Pancreas (tissue), 10 donors: ENCODE data around the gene ZNF544. TPM values are rescaled to one million over a fixed set of nuclear protein-coding genes. Genes with fewer than 3 reads are reported as not detected.
A peak's percentile ranks its signal among the peaks of the same experiment; 100 is the strongest.

Experiments used
- ATAC-seq, 4 donors: fragments of 200-7000 bp; cut with Tn5 transposase; one replicate each; pipeline versions ENCODE4 v1.8.0 to v1.9.1; 2020; ENCODE audit warnings: mild to moderate bottlenecking in 4 of 4, moderate library complexity in 4 of 4
- DNase-seq, 6 donors: peaks; one replicate each; pipeline ENCODE4 v3.0.0-alpha.2; 2020
- FAIRE-seq: peaks from 2 replicates; lab custom pipeline; 2012; peaks lifted over from hg19 to GRCh38; lab: Jason Lieb, UNC
- H3K27ac ChIP-seq, 4 donors: fragments of 200-600 bp; sonication (generic); 1 replicate in 3 of 4; 2 replicates in 1 of 4; pipeline versions ENCODE4 v1.5.0 to v1.8.0; 2020
- H3K27me3 ChIP-seq, 4 donors: fragments of 200-600 bp; one replicate each; pipeline ENCODE4 v1.8.0; 2021
- H3K36me3 ChIP-seq, 3 donors: fragments of 200-600 bp; sonication (generic) in 1 of 3; one replicate each; pipeline versions ENCODE4 v1.5.0 to v1.8.0; 2020 to 2021
- H3K4me1 ChIP-seq, 3 donors: fragments of 200-600 bp; one replicate each; pipeline ENCODE4 v1.8.0; 2021
- H3K4me3 ChIP-seq, 4 donors: fragments of 200-600 bp; sonication (generic) in 2 of 4; one replicate each; pipeline versions ENCODE4 v1.5.0 to v1.8.0; 2020 to 2021
- H3K9me3 ChIP-seq, 4 donors: fragments of 200-600 bp; one replicate each; pipeline ENCODE4 v1.8.0; 2021
- WGBS, 2 donors: extraction: QIAGEN DNeasy Blood & Tissue Kit; methylation state at CpG; one replicate each; pipeline ENCODE4 v1.1.7; 2013; 5-methylcytosine and 5-hydroxymethylcytosine counted together
- intact Hi-C, 3 donors: fragments of 100-400 bp; cut with DNase I; formaldehyde crosslinking; loops; one replicate each; pipeline versions ENCODE4 v1.11.1 to v1.14.2; 2022
- polyA plus RNA-seq, 2 donors: library from polyadenylated mRNA; stranded (reverse); fragments of 200-250 nt; gene quantifications; one replicate each; pipeline ENCODE4 v1.2.3, GENCODE V29; 2013
- total RNA-seq, 6 donors: library from RNA; stranded (reverse); fragmentation: NEBNext Ultra II Directional in 4 of 6; extraction: Animal tissue kit (Norgen Biotek cat#: 25700) in 4 of 6; gene quantifications; one replicate each; pipeline versions ENCODE4 v1.2.1 to v1.2.4, GENCODE V29; 2021 to 2023
- TF ChIP-seq, protein P1 (sequence below), 4 donors: fragments of 200-600 bp; sonication (generic) in 3 of 4; IDR thresholded peaks; one replicate each; pipeline versions ENCODE4 v1.5.0 to v1.8.0; 2021; ENCODE audit warnings: antibody characterized with exemption in 4 of 4
- donor health status: healthy with polysubstance abuse.
- donor health status: DM: no; HTN: no; CAD: no; lungs with moderate emphysema.
- donor health status: DM: no; HTN: no; CAD: no.
- donor health status: control.
- donor health status: control.
- donor health status: Bipolar disorder and iron deficiency.
- donor health status: DM: yes; HTN: yes; CAD: no.
- donor health status: DM: no; HTN: no; CAD: no.
- donor health status: DM: no; HTN: no; CAD: no.
- donor health status: DM: yes; HTN: yes; CAD: no.

Gene ZNF544
- total and polyA plus RNA-seq, 8 donors, result 6.5 to 15.8 (median 9.7) TPM

DNA sequence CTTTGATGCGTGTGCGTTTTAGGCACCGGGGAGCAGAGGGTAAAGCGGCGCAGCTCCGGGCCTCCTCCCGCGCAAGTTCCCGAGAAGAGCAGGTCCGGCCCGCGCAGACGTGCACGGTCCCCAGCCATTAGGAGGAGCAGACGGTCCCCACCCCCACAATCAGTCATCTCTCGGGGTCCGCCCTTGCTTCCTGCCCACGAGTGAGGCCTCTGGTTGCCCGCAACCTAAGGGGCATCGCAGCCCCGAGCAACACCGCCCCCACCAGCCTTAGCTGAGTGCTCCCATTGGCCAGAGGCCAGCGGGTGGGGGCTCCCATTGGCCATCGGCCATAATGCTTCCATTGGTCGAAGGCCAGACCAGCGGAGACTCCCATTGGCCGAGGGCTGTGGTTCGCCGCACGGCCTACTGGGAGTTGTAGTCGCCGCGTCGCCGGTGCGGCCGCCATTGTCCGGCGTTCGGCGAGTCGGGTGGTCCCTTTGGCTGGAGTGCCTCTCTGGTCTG, 49.9 kb downstream of the ZNF544 start, which contains the start of gene ZNF8:
Gene ZNF8 (plus strand): TSS at position 415 of the 501 bp plus-strand sequence. CDS start 127 bp downstream, outside the sequence.
- Histone ChIP-seq H3K27me3 (no peaks in the 10 kb centered on the region), H3K4me1 (peaks cover 0 to 10% (median 6%) of the 10 kb centered on the region in 3 donors), H3K4me3 (peak within 1 kb of the TSS; percentile 59 to 97 (median 84)), H3K27ac (peak within 1 kb of the TSS; percentile 48 to 77 (median 64)), H3K36me3 (no peaks in the 10 kb centered on the region), H3K9me3 (no peaks in the 10 kb centered on the region)
- TF ChIP-seq, protein P1, sequence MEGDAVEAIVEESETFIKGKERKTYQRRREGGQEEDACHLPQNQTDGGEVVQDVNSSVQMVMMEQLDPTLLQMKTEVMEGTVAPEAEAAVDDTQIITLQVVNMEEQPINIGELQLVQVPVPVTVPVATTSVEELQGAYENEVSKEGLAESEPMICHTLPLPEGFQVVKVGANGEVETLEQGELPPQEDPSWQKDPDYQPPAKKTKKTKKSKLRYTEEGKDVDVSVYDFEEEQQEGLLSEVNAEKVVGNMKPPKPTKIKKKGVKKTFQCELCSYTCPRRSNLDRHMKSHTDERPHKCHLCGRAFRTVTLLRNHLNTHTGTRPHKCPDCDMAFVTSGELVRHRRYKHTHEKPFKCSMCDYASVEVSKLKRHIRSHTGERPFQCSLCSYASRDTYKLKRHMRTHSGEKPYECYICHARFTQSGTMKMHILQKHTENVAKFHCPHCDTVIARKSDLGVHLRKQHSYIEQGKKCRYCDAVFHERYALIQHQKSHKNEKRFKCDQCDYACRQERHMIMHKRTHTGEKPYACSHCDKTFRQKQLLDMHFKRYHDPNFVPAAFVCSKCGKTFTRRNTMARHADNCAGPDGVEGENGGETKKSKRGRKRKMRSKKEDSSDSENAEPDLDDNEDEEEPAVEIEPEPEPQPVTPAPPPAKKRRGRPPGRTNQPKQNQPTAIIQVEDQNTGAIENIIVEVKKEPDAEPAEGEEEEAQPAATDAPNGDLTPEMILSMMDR (IDR thresholded peaks at IDR 0.05), result no peak
- DNase-seq, result peak; percentile 94 to 98 (median 97)
- WGBS, 2 donors, result 0% methylated on average over 36 to 42 of the region's 42 CpGs
- intact Hi-C loops, result no loop called here
- FAIRE-seq, result peak; percentile 90
- peak; percentile 95 to 98 (median 96) for ATAC-seq

DNA sequence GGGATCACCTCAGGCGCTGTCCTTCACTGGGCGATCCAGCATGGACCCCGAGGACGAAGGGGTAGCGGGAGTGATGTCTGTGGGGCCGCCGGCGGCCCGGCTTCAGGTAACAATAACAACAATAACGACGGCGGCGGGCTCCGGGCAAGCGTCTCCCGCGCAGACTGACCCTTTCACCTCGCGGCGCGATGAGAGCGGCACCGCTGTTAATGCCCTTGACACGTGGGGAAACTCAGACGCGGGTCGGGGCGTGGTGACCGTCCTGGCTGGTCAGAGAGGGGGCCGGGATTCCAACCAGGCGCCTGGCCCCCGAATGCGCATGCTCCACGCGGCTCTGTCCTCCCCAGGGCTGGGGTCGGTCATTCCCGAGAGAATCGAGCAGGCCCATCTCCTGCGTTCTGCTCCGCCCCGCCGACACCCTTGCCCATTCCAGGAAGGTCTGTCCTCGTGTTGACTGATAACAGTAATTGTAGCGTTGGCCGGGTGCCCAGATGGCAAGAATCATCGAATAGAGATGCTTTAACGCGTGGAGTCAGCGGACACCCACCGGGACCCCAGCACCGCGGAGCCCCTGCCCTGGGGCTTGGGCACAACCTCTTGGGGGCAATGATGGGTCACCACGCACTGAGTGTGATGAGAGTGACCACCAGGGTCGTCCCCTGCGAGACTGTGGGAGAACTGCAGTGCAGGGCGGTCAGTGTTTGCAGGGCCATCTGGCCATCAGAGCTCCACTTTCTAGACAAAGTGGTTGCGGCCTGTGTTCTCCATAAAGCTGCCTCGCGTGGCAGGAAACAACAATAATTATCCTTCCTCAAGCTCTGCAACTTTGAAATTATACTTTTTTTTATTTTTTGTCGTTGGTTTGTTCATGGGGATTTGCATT, 50.6 kb downstream of the ZNF544 start:
- TF ChIP-seq, protein P1 (IDR thresholded peaks at IDR 0.05), result no peak
- peak; percentile 42 to 62 (median 54) for ATAC-seq
- FAIRE-seq, result no peak
- Histone ChIP-seq H3K4me3 (peak overlapping the region; percentile 59 to 97 (median 84)), H3K4me1 (peaks cover 0 to 10% (median 6%) of the 10 kb centered on the region in 3 donors), H3K9me3 (no peaks in the 10 kb centered on the region), H3K27me3 (no peaks in the 10 kb centered on the region), H3K27ac (peak overlapping the region; percentile 48 to 77 (median 64)), H3K36me3 (no peaks in the 10 kb centered on the region)
- intact Hi-C loops, result no loop called here
- WGBS, 2 donors, result 5% methylated on average over 54 to 60 of the region's 60 CpGs
- peak; percentile 62 to 88 (median 74) for DNase-seq

DNA sequence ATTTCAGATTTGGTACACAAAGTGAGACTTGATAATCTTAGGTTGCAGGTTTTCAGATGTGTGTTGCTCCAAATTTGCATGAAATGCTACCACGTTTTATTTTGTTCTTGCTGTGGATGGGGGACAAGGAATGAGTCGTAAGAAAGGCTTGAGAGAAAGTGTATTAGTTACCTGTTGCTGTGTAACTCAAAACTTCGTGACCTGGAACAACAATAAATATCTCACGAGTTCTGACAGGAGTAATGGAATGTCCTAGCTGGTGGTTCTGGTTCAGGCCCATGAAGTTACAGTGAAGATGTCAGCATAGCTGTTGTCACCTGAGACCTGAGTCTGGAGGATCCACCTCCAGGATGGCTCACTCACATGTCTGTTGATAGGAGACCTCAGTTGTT, 51.2 kb downstream of the ZNF544 start:
- Histone ChIP-seq H3K4me3 (peak overlapping the region in 1 of 4 donors; percentile 97), H3K4me1 (peaks cover 0 to 10% (median 6%) of the 10 kb centered on the region in 3 donors), H3K36me3 (no peaks in the 10 kb centered on the region), H3K9me3 (no peaks in the 10 kb centered on the region), H3K27me3 (no peaks in the 10 kb centered on the region), H3K27ac (no peak overlapping the region)
- 70 to 83% methylated on average over 4 of the region's 4 CpGs for WGBS, 2 donors
- intact Hi-C loops, result no loop called here
- TF ChIP-seq, protein P1 (IDR thresholded peaks at IDR 0.05), result no peak
- FAIRE-seq, result no peak
- no peak for DNase-seq
- ATAC-seq, result no peak

DNA sequence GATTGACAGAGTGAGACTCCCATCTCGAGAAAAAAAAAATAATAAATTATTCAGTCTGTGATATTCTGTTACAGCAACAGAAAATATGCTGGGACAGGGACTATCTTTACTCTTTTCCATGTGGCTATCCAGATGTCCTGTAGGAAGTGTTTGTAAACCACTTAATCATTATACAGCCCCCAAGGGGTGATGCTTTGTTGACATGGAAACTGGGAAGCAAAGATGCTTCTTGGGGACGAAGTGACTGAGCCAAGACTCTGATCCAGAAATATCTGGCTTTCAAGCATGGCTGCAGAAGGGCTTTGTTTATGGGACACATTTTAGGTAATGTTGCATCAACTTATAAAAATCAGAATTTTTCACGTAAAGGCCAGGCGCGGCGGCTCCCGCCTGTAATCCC, 55.5 kb downstream of the ZNF544 start:
- no peaks in the 10 kb centered on the region for H3K27me3 ChIP-seq
- H3K9me3 ChIP-seq, result no peaks in the 10 kb centered on the region
- TF ChIP-seq, protein P1 (IDR thresholded peaks at IDR 0.05), result no peak
- FAIRE-seq (no peak), ATAC-seq (no peak), DNase-seq (no peak)
- WGBS, 2 donors, result 93 to 95% methylated on average over 7 of the region's 7 CpGs
- H3K36me3 ChIP-seq, result peaks cover 7 to 30% (median 9%) of the 10 kb centered on the region in 3 donors
- H3K4me3 ChIP-seq, result no peak overlapping the region
- H3K4me1 ChIP-seq, result peaks cover 0 to 10% (median 6%) of the 10 kb centered on the region in 3 donors
- intact Hi-C loops, result no loop called here
- H3K27ac ChIP-seq, result no peak overlapping the region
